HepG2 (cell line): ENCODE data around the gene RASGRF1. TPM values are rescaled to one million over a fixed set of nuclear protein-coding genes. Genes with fewer than 3 reads are reported as not detected.

Experiments used
- ATAC-seq: fragments of 200-7000 bp; cut with Tn5 transposase; 3 replicates; pipeline ENCODE4 v1.9.1; 2020; ENCODE audit warnings: mild to moderate bottlenecking, moderate library complexity
- BruUV-seq: library from RNA; stranded (reverse); fragments of 400-500 nt; replicated peaks from 2 replicates; lab custom pipeline; 2021; lab: Mats Ljungman, UMichigan
- CTCF ChIA-PET: fragments of 300-600 bp; formaldehyde crosslinking; extraction: SDS; loops from one replicate; lab custom pipeline; 2021; ENCODE audit warnings: low total read pairs, inconsistent platforms, low intra/inter-chr PET ratio; lab: Yijun Ruan, JAX
- POLR2A ChIA-PET: fragments of 350-600 bp; sonication (Branson Sonifier 250); formaldehyde crosslinking; loops from one replicate; lab custom pipeline; 2020; ENCODE audit warnings: antibody characterized with exemption, inconsistent platforms; lab: Yijun Ruan, JAX
- DNase-seq: peaks from one replicate; pipeline ENCODE4 v3.0.0-alpha.2; 2015; ENCODE audit warnings: low spot score
- FAIRE-seq: peaks from 3 replicates; lab custom pipeline; 2011; peaks lifted over from hg19 to GRCh38; lab: Jason Lieb, UNC
- H2AFZ ChIP-seq: one replicate; pipeline ENCODE4 v1.6.1; 2011; ENCODE audit warnings: low read length, inconsistent platforms
- H3K27ac ChIP-seq: fragments of 300-600 bp; 3 replicates; pipeline ENCODE4 v1.8.0; 2011; ENCODE audit warnings: mixed run types, mild to moderate bottlenecking, mixed read lengths, low read length, inconsistent platforms; ENCODE audit not compliant: insufficient read depth; ENCODE audit errors: extremely low read length
- H3K27me3 ChIP-seq, 2 experiments: fragments of 200-600 bp in 1 of 2; 2 replicates in 1 of 2; 3 replicates in 1 of 2; pipeline versions ENCODE4 v1.6.0 to v1.8.0; 2011; ENCODE audit warnings: low read length in 2 of 2, mild to moderate bottlenecking in 2 of 2, moderate library complexity in 2 of 2, inconsistent platforms in 1 of 2; ENCODE audit not compliant: insufficient read depth in 2 of 2, control insufficient read depth in 1 of 2
- H3K36me3 ChIP-seq, 2 experiments: fragments of 200-600 bp in 1 of 2; replicated peaks in 1 of 2; 2 replicates in 1 of 2; 3 replicates in 1 of 2; pipeline versions ENCODE4 v1.5.1 to v1.8.0; 2011; ENCODE audit warnings: low read length in 2 of 2, inconsistent platforms in 1 of 2; ENCODE audit not compliant: insufficient read depth in 2 of 2, control insufficient read depth in 1 of 2
- H3K4me1 ChIP-seq: 2 replicates; pipeline ENCODE4 v1.5.1; 2012; ENCODE audit warnings: low read length, inconsistent platforms; ENCODE audit not compliant: insufficient read depth
- H3K4me2 ChIP-seq: 2 replicates; pipeline ENCODE4 v1.6.0; 2011; ENCODE audit warnings: low read depth, low read length, inconsistent platforms
- H3K4me3 ChIP-seq, 3 experiments: fragments of 200-600 bp in 1 of 3; sonication (generic), shearing (Covaris generic) in 1 of 3; replicated peaks in 1 of 3; 2 replicates each; pipeline ENCODE4 v1.5.1; 2011 to 2016; ENCODE audit warnings: low read length in 3 of 3, inconsistent platforms in 2 of 3, low read depth in 2 of 3, mild to moderate bottlenecking in 2 of 3, control low read depth in 1 of 3, mixed read lengths in 1 of 3; ENCODE audit not compliant: insufficient read depth in 1 of 3
- H3K79me2 ChIP-seq: one replicate; pipeline ENCODE4 v1.6.1; 2011; ENCODE audit warnings: low read length, inconsistent platforms; ENCODE audit not compliant: insufficient read depth
- H3K9ac ChIP-seq: 2 replicates; pipeline ENCODE4 v1.6.0; 2011; ENCODE audit warnings: mild to moderate bottlenecking, low read depth, low read length, inconsistent platforms; ENCODE audit not compliant: insufficient read depth
- H3K9me3 ChIP-seq: 2 replicates; pipeline ENCODE4 v1.5.1; 2012; ENCODE audit warnings: mild to moderate bottlenecking, low read length
- H4K20me1 ChIP-seq: 2 replicates; pipeline ENCODE4 v1.6.0; 2011; ENCODE audit warnings: inconsistent platforms, mild to moderate bottlenecking, low read length, moderate library complexity; ENCODE audit not compliant: insufficient read depth
- ARID4A ChIP-seq: sonication (generic); formaldehyde crosslinking; IDR thresholded peaks from 2 replicates; pipeline ENCODE4 v1.5.0; 2020; ENCODE audit warnings: mild to moderate bottlenecking, missing genetic modification reagents, borderline replicate concordance
- DRAP1 ChIP-seq: IDR thresholded peaks from 2 replicates; pipeline ENCODE4 v1.6.1; 2016; ENCODE audit warnings: missing genetic modification reagents, missing compliant biosample characterization
- IRF1 ChIP-seq: sonication (generic); formaldehyde crosslinking; IDR thresholded peaks from 2 replicates; pipeline ENCODE4 v1.4.0; 2020; ENCODE audit warnings: low read depth, mild to moderate bottlenecking, missing genetic modification reagents
- JUND ChIP-seq: sonication (generic); formaldehyde crosslinking; IDR thresholded peaks from 2 replicates; pipeline ENCODE4 v1.8.0; 2022; ENCODE audit warnings: mild to moderate bottlenecking, missing genetic modification reagents
- TCF7 ChIP-seq: sonication (generic); IDR thresholded peaks from 2 replicates; pipeline ENCODE4 v1.6.1; 2016; ENCODE audit warnings: antibody characterized with exemption, low read depth
- ZBTB14 ChIP-seq: sonication (generic); formaldehyde crosslinking; IDR thresholded peaks from 2 replicates; pipeline ENCODE4 v1.4.0; 2020; ENCODE audit warnings: missing genetic modification reagents
- ZNF207 ChIP-seq: fragments of 450-650 bp; IDR thresholded peaks from 2 replicates; pipeline ENCODE4 v1.6.1; 2016; ENCODE audit warnings: antibody characterized with exemption, borderline replicate concordance
- ZNF33B ChIP-seq: sonication (generic); formaldehyde crosslinking; IDR thresholded peaks from 2 replicates; pipeline ENCODE4 v1.5.1; 2020; ENCODE audit warnings: mild to moderate bottlenecking, missing genetic modification reagents
- ZNF510 ChIP-seq: sonication (generic); formaldehyde crosslinking; IDR thresholded peaks from 2 replicates; pipeline ENCODE4 v1.4.0; 2020; ENCODE audit warnings: low read depth, mild to moderate bottlenecking, missing genetic modification reagents
- ZNF713 ChIP-seq: sonication (generic); formaldehyde crosslinking; IDR thresholded peaks from 2 replicates; pipeline ENCODE4 v1.4.0; 2020; ENCODE audit warnings: mild to moderate bottlenecking, missing genetic modification reagents
- ZNF770 ChIP-seq: sonication (generic); formaldehyde crosslinking; IDR thresholded peaks from 2 replicates; pipeline ENCODE4 v1.5.0; 2020; ENCODE audit warnings: mild to moderate bottlenecking, missing genetic modification reagents
- WGBS: methylation state at CpG from one replicate; pipeline ENCODE4 v1.1.6; 2017; ENCODE audit warnings: low lambda C conversion rate; 5-methylcytosine and 5-hydroxymethylcytosine counted together
- in situ Hi-C: cut with HindIII; loops from 2 replicates; pipeline ENCODE4 v1.10.0; 2017; ENCODE audit warnings: low pct_unique_long_range_greater_than_20kb; ENCODE audit not compliant: extremely low pct_ligation_motif_present
- intact Hi-C: fragments of 100-400 bp; cut with micrococcal nuclease; formaldehyde crosslinking; loops from one replicate; pipeline ENCODE4 v1.10.0; 2022; ENCODE audit not compliant: unreplicated experiment
- polyA plus RNA-seq, 8 experiments: library from polyadenylated mRNA; depleted of rRNA in 3 of 8; stranded (reverse) in 7 of 8; unstranded in 1 of 8; fragments of >200 nt; fragmentation: Illumina TruSeq in 4 of 8; extraction: Trizol in 4 of 8; gene quantifications; 2 replicates each; pipeline versions ENCODE4 v1.2.1 to v1.2.3, GENCODE V29; 2011 to 2016; ENCODE audit warnings: low read depth in 4 of 8, missing spikeins in 1 of 8, mixed read lengths in 1 of 8; ENCODE audit not compliant: insufficient read depth in 1 of 8
- total RNA-seq, 5 experiments: library from RNA; depleted of rRNA; stranded (reverse); fragments of >200 nt; fragmentation: Illumina TruSeq; extraction: Trizol; gene quantifications; 2 replicates each; pipeline ENCODE4 v1.2.3, GENCODE V29; 2016; ENCODE audit warnings: low read depth in 1 of 5

Gene RASGRF1
- total and polyA plus RNA-seq, 2 of the 13 experiments (the other 11 are each of a cell fraction or from before 2014, with no cell fraction given), result 0.55 to 3.0 TPM

GRCh38 chr15:78999636-79000035 is 90.9 kb downstream of the RASGRF1 start:
- ATAC-seq (no peak), FAIRE-seq (no peak), DNase-seq (no peak)
- in situ Hi-C loops, result no loop called here
- H3K9ac ChIP-seq, result no peak overlapping the region
- no peaks in the 10 kb centered on the region for H3K9me3 ChIP-seq
- ChIA-PET POLR2A (interaction anchor here (1.8 kb wide), 1 partner anchor 11 kb away, joined by 7 read pairs; no protein-coding TSS in a partner anchor), CTCF (no interaction called here)
- 93% methylated on average over 11 of the region's 11 CpGs for WGBS
- TF ChIP-seq ZNF713 (CRISPR knock-in tag) (no peak), JUND (CRISPR knock-in tag) (no peak), ZNF510 (CRISPR knock-in tag) (no peak), ZNF207 (no peak), ZNF770 (CRISPR knock-in tag) (no peak), DRAP1 (CRISPR knock-in tag) (no peak), IRF1 (no peak), ARID4A (no peak), TCF7 (no peak), ZBTB14 (no peak), ZNF33B (CRISPR knock-in tag) (no peak)
- H3K4me1 ChIP-seq, result peaks cover 55% of the 10 kb centered on the region
- H3K79me2 ChIP-seq, result no peaks in the 10 kb centered on the region
- no peaks in the 10 kb centered on the region for H3K36me3 ChIP-seq
- H2AFZ ChIP-seq, result no peak overlapping the region
- no peak overlapping the region for H3K4me3 ChIP-seq
- no peaks in the 10 kb centered on the region for H3K27me3 ChIP-seq
- no TSS peak for BruUV-seq
- no peak overlapping the region for H3K4me2 ChIP-seq
- no peaks in the 10 kb centered on the region for H4K20me1 ChIP-seq
- intact Hi-C loops, result loop anchor here (10.0 kb wide), 1 partner anchor 55 kb away; the partner anchor contains the start of gene CTSH
- no peak overlapping the region for H3K27ac ChIP-seq
